Endothelial cell of umbilical vein (primary cell): ENCODE results near the gene POLRMT. TPM values are rescaled to one million over a fixed set of nuclear protein-coding genes. Genes with fewer than 3 reads are reported as not detected.

Source experiments
- BruUV-seq: library from RNA; stranded (reverse); fragments of 400-500 nt; replicated peaks from 2 replicates; lab custom pipeline; 2021; lab: Mats Ljungman, UMichigan
- CTCF ChIA-PET: fragments of 300-600, 350-600 bp; sonication (Branson Sonifier 250); formaldehyde crosslinking; loops from one replicate; lab custom pipeline; 2021; ENCODE audit warnings: antibody characterized with exemption, inconsistent platforms; lab: Charles Lee
- POLR2A ChIA-PET: fragments of 300-600, 350-600 bp; sonication (Branson Sonifier 250); formaldehyde crosslinking; loops from one replicate; lab custom pipeline; 2021; ENCODE audit warnings: antibody characterized with exemption, inconsistent platforms; lab: Charles Lee
- DNase-seq: peaks from one replicate; pipeline ENCODE4 v3.0.0-alpha.2; 2011; ENCODE audit warnings: low read depth, low spot score
- FAIRE-seq: peaks from 2 replicates; lab custom pipeline; 2011; peaks lifted over from hg19 to GRCh38; lab: Jason Lieb, UNC
- H2AFZ ChIP-seq: 2 replicates; pipeline ENCODE4 v1.6.0; 2012; ENCODE audit warnings: low read depth, low read length, control low read depth, inconsistent platforms
- H3K27ac ChIP-seq: 2 replicates; pipeline ENCODE4 v1.5.1; 2011; ENCODE audit warnings: low read depth, mild to moderate bottlenecking, control low read depth, low read length, moderate library complexity; ENCODE audit not compliant: insufficient read depth
- H3K27me3 ChIP-seq, 2 experiments: 2 replicates each; pipeline versions ENCODE4 v1.6.0 to v1.6.1; 2011; ENCODE audit warnings: low read length in 2 of 2, mixed read lengths in 1 of 2; ENCODE audit not compliant: control insufficient read depth in 2 of 2, insufficient read depth in 2 of 2
- H3K36me3 ChIP-seq, 2 experiments: 2 replicates in 1 of 2; 3 replicates in 1 of 2; pipeline ENCODE4 v1.5.1; 2011; ENCODE audit warnings: low read length in 2 of 2, mild to moderate bottlenecking in 1 of 2, moderate library complexity in 1 of 2; ENCODE audit not compliant: control insufficient read depth in 2 of 2, insufficient read depth in 2 of 2; ENCODE audit errors: extremely low read depth in 1 of 2
- H3K4me1 ChIP-seq: 3 replicates; pipeline ENCODE4 v1.5.1; 2011; ENCODE audit warnings: mild to moderate bottlenecking, low read length; ENCODE audit not compliant: control insufficient read depth, insufficient read depth; ENCODE audit errors: extremely low read depth
- H3K4me2 ChIP-seq: 2 replicates; pipeline ENCODE4 v1.6.1; 2011; ENCODE audit warnings: low read length, control low read depth, mixed read lengths; ENCODE audit not compliant: insufficient read depth
- H3K4me3 ChIP-seq, 3 experiments: fragments of 200-600 bp in 1 of 3; sonication (generic), shearing (Covaris generic) in 1 of 3; replicated peaks in 1 of 3; 2 replicates each; pipeline ENCODE4 v1.5.1; 2011 to 2016; ENCODE audit warnings: control low read depth in 3 of 3, low read length in 3 of 3, mild to moderate bottlenecking in 2 of 3, inconsistent platforms in 1 of 3, low read depth in 1 of 3, moderate library complexity in 1 of 3; ENCODE audit not compliant: insufficient read depth in 1 of 3
- H3K79me2 ChIP-seq: 2 replicates; pipeline ENCODE4 v1.6.0; 2012; ENCODE audit warnings: low read length, inconsistent platforms; ENCODE audit not compliant: control insufficient read depth, insufficient read depth
- H3K9ac ChIP-seq: replicated peaks from 2 replicates; pipeline ENCODE3; 2011; ENCODE audit warnings: low read length, control low read depth; ENCODE audit not compliant: insufficient read depth; ENCODE audit errors: extremely low read depth
- H3K9me1 ChIP-seq: replicated peaks from 3 replicates; pipeline ENCODE4 v1.6.0; 2011; ENCODE audit warnings: mild to moderate bottlenecking, low read length; ENCODE audit not compliant: control insufficient read depth, insufficient read depth; ENCODE audit errors: extremely low read depth
- H3K9me3 ChIP-seq: replicated peaks from 2 replicates; pipeline ENCODE4 v1.5.1; 2012; ENCODE audit warnings: low read length, inconsistent platforms; ENCODE audit not compliant: control insufficient read depth, insufficient read depth
- H4K20me1 ChIP-seq: replicated peaks from 2 replicates; pipeline ENCODE3; 2011; ENCODE audit warnings: mild to moderate bottlenecking, low read length; ENCODE audit not compliant: control insufficient read depth, insufficient read depth; ENCODE audit errors: extremely low read depth
- CTCF ChIP-seq, 2 donors: IDR thresholded peaks; 1 replicate in 1 of 2; 2 replicates in 1 of 2; pipeline ENCODE4 v1.5.1; 2011; ENCODE audit warnings: low read length in 2 of 2, mild to moderate bottlenecking in 2 of 2, moderate library complexity in 2 of 2, control low read depth in 1 of 2, inconsistent platforms in 1 of 2, low read depth in 1 of 2; ENCODE audit not compliant: insufficient read depth in 1 of 2; ENCODE audit errors: extremely low read depth in 1 of 2
- EZH2 ChIP-seq: IDR thresholded peaks from 2 replicates; pipeline ENCODE4 v1.6.1; 2012; ENCODE audit warnings: borderline replicate concordance, low read depth, mild to moderate bottlenecking, moderate library complexity, low read length, inconsistent platforms; ENCODE audit not compliant: severe bottlenecking
- FOS ChIP-seq: IDR thresholded peaks from 2 replicates; pipeline ENCODE4 v1.6.1; 2011; ENCODE audit warnings: mild to moderate bottlenecking, low read length, moderate library complexity, borderline replicate concordance; ENCODE audit not compliant: insufficient read depth
- GATA2 ChIP-seq: IDR thresholded peaks from 2 replicates; pipeline ENCODE4 v1.7.0; 2011; ENCODE audit warnings: low read depth, mild to moderate bottlenecking, moderate library complexity, mixed read lengths, low read length; ENCODE audit not compliant: insufficient read length, insufficient read depth
- JUN ChIP-seq: IDR thresholded peaks from 2 replicates; pipeline ENCODE4 v1.6.1; 2011; ENCODE audit warnings: borderline replicate concordance, low read depth; ENCODE audit not compliant: insufficient read length, insufficient read depth
- MAX ChIP-seq: IDR thresholded peaks from 2 replicates; pipeline ENCODE4 v1.6.1; 2011; ENCODE audit not compliant: insufficient read depth, insufficient read length
- MYC ChIP-seq: IDR thresholded peaks from one replicate; pipeline ENCODE4 v1.6.1; 2011; ENCODE audit warnings: mild to moderate bottlenecking, low read depth, low read length
- POLR2A ChIP-seq: IDR thresholded peaks from 2 replicates; pipeline ENCODE4 v1.6.1; 2012; ENCODE audit warnings: low read depth, mild to moderate bottlenecking, control low read depth, low read length
- POLR2AphosphoS5 ChIP-seq: IDR thresholded peaks from 2 replicates; pipeline ENCODE4 v1.6.1; 2012; ENCODE audit warnings: low read depth, mild to moderate bottlenecking, control low read depth, low read length, moderate library complexity; ENCODE audit not compliant: insufficient read depth
- dilution Hi-C: fragments of 300-500 bp; cut with MboI; formaldehyde crosslinking; loops from one replicate; pipeline ENCODE4 v1.15.0; 2019; ENCODE audit warnings: low sequenced_read_pairs; ENCODE audit not compliant: extremely low pct_ligation_motif_present
- intact Hi-C: fragments of 100-400 bp; cut with micrococcal nuclease; formaldehyde crosslinking; loops from one replicate; pipeline ENCODE4 v1.10.0; 2022
- polyA plus RNA-seq, 4 experiments: library from polyadenylated mRNA; depleted of rRNA in 3 of 4; stranded (reverse) in 3 of 4; unstranded in 1 of 4; fragments of >200 nt; gene quantifications; 2 replicates each; pipeline versions ENCODE4 v1.2.1 to v1.2.3, GENCODE V29; 2011 to 2012; ENCODE audit warnings: missing spikeins in 1 of 4
- total RNA-seq: library from RNA; stranded (reverse); gene quantifications from 2 replicates; pipeline ENCODE4 v1.2.3, GENCODE V29; 2021

POLRMT gene
- total and polyA plus RNA-seq, 2 donors (not counting 3 experiments of a cell fraction or from before 2014, with no cell fraction given): 38.9 to 50.6 TPM

GRCh38 chr19:570251-570686 lies 63.1 kb downstream of the POLRMT start:
- Histone ChIP-seq H3K4me1 (peaks cover 17% of the 10 kb centered on the region), H3K27ac (no peak overlapping the region), H3K9ac (no peak overlapping the region), H4K20me1 (peaks cover 2% of the 10 kb centered on the region), H3K4me2 (no peak overlapping the region), H3K9me1 (no peaks in the 10 kb centered on the region), H3K36me3 (no peaks in the 10 kb centered on the region), H3K9me3 (no peaks in the 10 kb centered on the region), H3K27me3 (no peaks in the 10 kb centered on the region), H3K4me3 (no peak overlapping the region), H2AFZ (no peak overlapping the region), H3K79me2 (peaks cover 26% of the 10 kb centered on the region)
- TF ChIP-seq MAX (no peak), POLR2A (no peak)
- ChIA-PET CTCF (no interaction called here), POLR2A (no interaction called here)
- intact Hi-C loops: no loop called here
- BruUV-seq: no TSS peak
- FAIRE-seq: no peak
- dilution Hi-C loops: no loop called here
- no peak for DNase-seq

GRCh38 chr19:567296-567900 lies 65.9 kb downstream of the POLRMT start:
- H3K36me3 ChIP-seq: no peaks in the 10 kb centered on the region
- DNase-seq (no peak), FAIRE-seq (no peak)
- H3K9me3 ChIP-seq: no peaks in the 10 kb centered on the region
- H3K79me2 ChIP-seq: no peaks in the 10 kb centered on the region
- dilution Hi-C loops (no loop called here), intact Hi-C loops (no loop called here)
- ChIA-PET CTCF (interaction anchor here (0.6 to 1.6 kb wide), 5 partner anchors 11 to 1813 kb away, joined by 3 to 6 read pairs (median 4); no protein-coding TSS in a partner anchor), POLR2A (no interaction called here)
- no peaks in the 10 kb centered on the region for H3K9me1 ChIP-seq
- no peak for TF ChIP-seq FOS
- TF ChIP-seq CTCF (IDR thresholded peaks at IDR 0.05; ENCODE audit: extremely low read depth in 1 of 2, insufficient read depth in 1 of 2, low read depth in 1 of 2, low read length in 2 of 2): no peak
- no peak for TF ChIP-seq EZH2
- TF ChIP-seq POLR2A: no peak
- no peak for TF ChIP-seq JUN
- no peak for TF ChIP-seq GATA2
- TF ChIP-seq MAX: no peak
- TF ChIP-seq MYC: no peak
- TF ChIP-seq POLR2AphosphoS5: no peak
- H3K9ac ChIP-seq: no peak overlapping the region
- no peak overlapping the region for H2AFZ ChIP-seq
- no peak overlapping the region for H3K4me2 ChIP-seq
- peaks cover 8% of the 10 kb centered on the region for H3K4me1 ChIP-seq
- no TSS peak for BruUV-seq
- no peaks in the 10 kb centered on the region for H4K20me1 ChIP-seq
- H3K27ac ChIP-seq: no peak overlapping the region
- H3K27me3 ChIP-seq: no peaks in the 10 kb centered on the region
- H3K4me3 ChIP-seq: no peak overlapping the region
